Skeletal muscle tissue (tissue), 4 donors: ENCODE data around the gene SERBP1. TPM values are rescaled to one million over a fixed set of nuclear protein-coding genes. Genes with fewer than 3 reads are reported as not detected.

Experiments used
- H3K27ac ChIP-seq: one replicate; pipeline ENCODE4 v1.7.0; 2013; ENCODE audit warnings: mild to moderate bottlenecking, low read depth, low read length, inconsistent platforms
- H3K27me3 ChIP-seq, 3 donors: one replicate each; pipeline ENCODE4 v1.7.0; 2013; ENCODE audit warnings: low read length in 3 of 3; ENCODE audit not compliant: control insufficient read depth in 3 of 3, insufficient read depth in 3 of 3
- H3K36me3 ChIP-seq, 3 donors: one replicate each; pipeline ENCODE4 v1.7.0; 2013; ENCODE audit warnings: low read length in 3 of 3; ENCODE audit not compliant: control insufficient read depth in 3 of 3, insufficient read depth in 3 of 3
- H3K4me1 ChIP-seq, 3 donors: one replicate each; pipeline ENCODE4 v1.7.0; 2013; ENCODE audit warnings: low read length in 3 of 3, mild to moderate bottlenecking in 3 of 3; ENCODE audit not compliant: control insufficient read depth in 3 of 3, insufficient read depth in 3 of 3
- H3K4me3 ChIP-seq, 3 donors: one replicate each; pipeline ENCODE4 v1.7.0; 2013; ENCODE audit warnings: low read length in 3 of 3
- H3K9ac ChIP-seq, 3 donors: one replicate each; pipeline ENCODE4 v1.7.0; 2013; ENCODE audit warnings: low read length in 3 of 3, mild to moderate bottlenecking in 3 of 3, moderate library complexity in 2 of 3, low read depth in 1 of 3
- H3K9me3 ChIP-seq, 3 donors: one replicate each; pipeline ENCODE4 v1.7.0; 2013; ENCODE audit warnings: low read length in 3 of 3; ENCODE audit not compliant: control insufficient read depth in 3 of 3
- total RNA-seq: library from RNA; depleted of rRNA; stranded (reverse); fragments of >200 nt; gene quantifications from one replicate; pipeline ENCODE4 v1.2.3, GENCODE V29; 2014
- donor health status: Osteomylitis.

The SERBP1 gene
- total RNA-seq, 1 donor from 2014 or later, result 187 TPM

GRCh38 chr1:67431869-67432578, 1.8 kb upstream of the SERBP1 start:
- Histone ChIP-seq H3K9ac (peak overlapping the region; percentile 94 to 99 (median 99)), H3K36me3 (peaks cover 0 to 6% (median 0%) of the 10 kb centered on the region in 3 donors), H3K4me1 (peaks cover 17 to 24% (median 22%) of the 10 kb centered on the region in 3 donors), H3K4me3 (peak overlapping the region; percentile 23 to 96 (median 93)), H3K27me3 (no peaks in the 10 kb centered on the region), H3K9me3 (no peaks in the 10 kb centered on the region), H3K27ac (peak overlapping the region; percentile 99)

GRCh38 chr1:67431156-67431765, 1.1 kb upstream of the SERBP1 start:
- Histone ChIP-seq H3K27ac (peak overlapping the region; percentile 99), H3K36me3 (peaks cover 0 to 6% (median 0%) of the 10 kb centered on the region in 3 donors), H3K9me3 (no peaks in the 10 kb centered on the region), H3K27me3 (no peaks in the 10 kb centered on the region), H3K4me3 (peak overlapping the region; percentile 93 to 96 (median 96)), H3K9ac (peak overlapping the region; percentile 94 to 99 (median 99)), H3K4me1 (peaks cover 17 to 31% (median 22%) of the 10 kb centered on the region in 3 donors)

- H3K4me3 ChIP-seq, result peak overlapping the region; percentile 93 to 96 (median 96)
- peak overlapping the region; percentile 99 for H3K27ac ChIP-seq
- H3K9ac ChIP-seq, result peak overlapping the region; percentile 90 to 99 (median 92)
- peaks cover 11% of the 10 kb centered on the region in 3 donors for H3K36me3 ChIP-seq
- no peaks in the 10 kb centered on the region for H3K27me3 ChIP-seq
- H3K4me1 ChIP-seq, result peaks cover 19 to 37% (median 22%) of the 10 kb centered on the region in 3 donors
- H3K9me3 ChIP-seq, result no peaks in the 10 kb centered on the region
Observed at GRCh38 chr1:67429528-67430357, 459 bp downstream of the SERBP1 start.

GRCh38 chr1:67429011-67429527, 1.1 kb downstream of the SERBP1 start:
- peak overlapping the region; percentile 93 to 96 (median 96) for H3K4me3 ChIP-seq
- H3K4me1 ChIP-seq, result peaks cover 19 to 35% (median 22%) of the 10 kb centered on the region in 3 donors
- H3K36me3 ChIP-seq, result peaks cover 12 to 17% (median 14%) of the 10 kb centered on the region in 3 donors
- no peaks in the 10 kb centered on the region for H3K9me3 ChIP-seq
- no peaks in the 10 kb centered on the region for H3K27me3 ChIP-seq
- H3K27ac ChIP-seq, result peak overlapping the region; percentile 99
- H3K9ac ChIP-seq, result peak overlapping the region; percentile 90 to 99 (median 92)

- Histone ChIP-seq H3K9ac (peak overlapping the region; percentile 57 to 99 (median 90)), H3K4me3 (peak overlapping the region; percentile 93 to 96 (median 96)), H3K36me3 (peaks cover 16 to 29% (median 23%) of the 10 kb centered on the region in 3 donors), H3K27me3 (no peaks in the 10 kb centered on the region), H3K27ac (peak overlapping the region; percentile 99), H3K9me3 (no peaks in the 10 kb centered on the region), H3K4me1 (peaks cover 11 to 28% (median 15%) of the 10 kb centered on the region in 3 donors)
Observed at GRCh38 chr1:67427947-67428346, 2.3 kb downstream of the SERBP1 start.

- Histone ChIP-seq H3K27me3 (no peaks in the 10 kb centered on the region), H3K36me3 (peaks cover 20 to 34% (median 27%) of the 10 kb centered on the region in 3 donors), H3K9ac (peak overlapping the region; percentile 23 to 99 (median 90)), H3K27ac (peak overlapping the region; percentile 21), H3K9me3 (no peaks in the 10 kb centered on the region), H3K4me1 (peaks cover 9 to 25% (median 13%) of the 10 kb centered on the region in 3 donors), H3K4me3 (peak overlapping the region; percentile 93 to 96 (median 96))
Observed at GRCh38 chr1:67427465-67427864, 2.7 kb downstream of the SERBP1 start.

- Histone ChIP-seq H3K27ac (peak overlapping the region; percentile 84), H3K9me3 (no peaks in the 10 kb centered on the region), H3K9ac (no peak overlapping the region), H3K4me3 (no peak overlapping the region), H3K4me1 (peaks cover 11 to 14% (median 13%) of the 10 kb centered on the region in 3 donors), H3K27me3 (no peaks in the 10 kb centered on the region), H3K36me3 (peaks cover 36 to 60% (median 59%) of the 10 kb centered on the region in 3 donors)
Observed at GRCh38 chr1:67420835-67421492, 9.2 kb downstream of the SERBP1 start.

GRCh38 chr1:67418839-67419586, 11.2 kb downstream of the SERBP1 start:
- Histone ChIP-seq H3K4me1 (peaks cover 10 to 11% (median 11%) of the 10 kb centered on the region in 3 donors), H3K4me3 (peak overlapping the region in 1 of 3 donors; percentile 19), H3K27ac (peak overlapping the region; percentile 84), H3K9me3 (no peaks in the 10 kb centered on the region), H3K27me3 (no peaks in the 10 kb centered on the region), H3K9ac (no peak overlapping the region), H3K36me3 (peaks cover 44 to 64% (median 57%) of the 10 kb centered on the region in 3 donors)
